Measurements from ENCODE around the gene CBFA2T3. TPM values are rescaled to one million over a fixed set of nuclear protein-coding genes. Genes with fewer than 3 reads are reported as not detected.

Gene CBFA2T3
- polyA plus RNA-seq, 3 donors, result 5.3 to 32.2 (median 6.2) TPM

GRCh38 chr16:88960516-88960915 lies 16.5 kb downstream of the CBFA2T3 start:
- no peak overlapping the region for H2AFZ ChIP-seq (ENCODE audit: insufficient read depth, low read depth, low read length, poor library complexity, severe bottlenecking)
- H3K36me3 Mint-ChIP-seq, result peaks cover 59 to 60% of the 10 kb centered on the region in 2 donors
- H3K9ac ChIP-seq (ENCODE audit: insufficient read depth, low read length, poor library complexity, severe bottlenecking), result no peak overlapping the region
- no peak overlapping the region for H3K4me3 ChIP-seq (replicated peaks in 1 of 3; ENCODE audit: low read depth in 2 of 3, low read length in 3 of 3)
- peaks cover 0 to 2% of the 10 kb centered on the region in 2 donors for H3K27me3 ChIP-seq (ENCODE audit: control insufficient read depth in 2 of 2, insufficient read depth in 2 of 2, low read length in 2 of 2)
- H3K27ac Mint-ChIP-seq, result no peak overlapping the region
- peaks cover 69% of the 10 kb centered on the region for H3K79me2 ChIP-seq (ENCODE audit: insufficient read depth, low read length)
- peaks cover 37 to 42% of the 10 kb centered on the region in 2 donors for H3K4me1 ChIP-seq (ENCODE audit: control insufficient read depth in 1 of 2, insufficient read depth in 2 of 2, low read length in 2 of 2)
- peaks cover 20 to 37% of the 10 kb centered on the region in 2 donors for H3K36me3 ChIP-seq (replicated peaks in 1 of 2; ENCODE audit: control insufficient read depth in 1 of 2, insufficient read depth in 2 of 2, low read length in 2 of 2)
- no peak overlapping the region for H3K4me2 ChIP-seq (replicated peaks; ENCODE audit: extremely low read depth, low read length, poor library complexity, severe bottlenecking)
- peaks cover 94% of the 10 kb centered on the region for H4K20me1 ChIP-seq (ENCODE audit: insufficient read depth, low read length)
- 100% methylated on average over 3 of the region's 3 CpGs for WGBS (ENCODE audit: insufficient coverage)
- H3K4me3 Mint-ChIP-seq, result no peak overlapping the region
- peaks cover 0 to 3% of the 10 kb centered on the region in 2 donors for H3K9me3 ChIP-seq (replicated peaks in 1 of 2; ENCODE audit: control insufficient read depth in 1 of 2, insufficient read depth in 1 of 2, low read length in 2 of 2)
- no peak for DNase-seq
- H3K4me1 Mint-ChIP-seq, result peaks cover 47% of the 10 kb centered on the region
- no peak overlapping the region for H3K27ac ChIP-seq (ENCODE audit: low read depth in 1 of 2, low read length in 2 of 2)
- TF ChIP-seq CTCF (IDR thresholded peaks at IDR 0.05), result no peak
- intact Hi-C loops (cut with micrococcal nuclease), result loop anchor here in 1 of 2 donors (5.0 kb wide), 1 partner anchor 152 kb away; no protein-coding TSS in a partner anchor
- H3K27me3 Mint-ChIP-seq (ENCODE audit: low read depth in 3 of 3), result peaks cover 7 to 24% (median 11%) of the 10 kb centered on the region in 3 donors
- H3K9me3 Mint-ChIP-seq, result peaks cover 0 to 7% (median 3%) of the 10 kb centered on the region in 7 donors

GRCh38 chr16:88959022-88959421 lies 18.0 kb downstream of the CBFA2T3 start:
- TF ChIP-seq CTCF (IDR thresholded peaks at IDR 0.05), result no peak
- H3K27ac ChIP-seq (ENCODE audit: low read depth in 1 of 2, low read length in 2 of 2), result peak overlapping the region in 1 of 2 donors; percentile 73
- WGBS (ENCODE audit: insufficient coverage), result 75% methylated on average over 18 of the region's 18 CpGs

More at GRCh38 chr16:88959022-88959421, 18.0 kb downstream of the CBFA2T3 start:
- Histone ChIP-seq H3K9ac (ENCODE audit: insufficient read depth, low read length, poor library complexity, severe bottlenecking) (no peak overlapping the region), H3K36me3 (replicated peaks in 1 of 2; ENCODE audit: control insufficient read depth in 1 of 2, insufficient read depth in 2 of 2, low read length in 2 of 2) (peaks cover 19 to 33% of the 10 kb centered on the region in 2 donors), H3K79me2 (ENCODE audit: insufficient read depth, low read length) (peaks cover 61% of the 10 kb centered on the region), H3K4me2 (replicated peaks; ENCODE audit: extremely low read depth, low read length, poor library complexity, severe bottlenecking) (peak overlapping the region; percentile 86), H4K20me1 (ENCODE audit: insufficient read depth, low read length) (peaks cover 83% of the 10 kb centered on the region), H2AFZ (ENCODE audit: insufficient read depth, low read depth, low read length, poor library complexity, severe bottlenecking) (no peak overlapping the region), H3K4me1 (ENCODE audit: control insufficient read depth in 1 of 2, insufficient read depth in 2 of 2, low read length in 2 of 2) (peaks cover 37 to 41% of the 10 kb centered on the region in 2 donors), H3K4me3 (replicated peaks in 1 of 3; ENCODE audit: low read depth in 2 of 3, low read length in 3 of 3) (peak overlapping the region in 1 of 3 experiments; percentile 74), H3K27me3 (ENCODE audit: control insufficient read depth in 2 of 2, insufficient read depth in 2 of 2, low read length in 2 of 2) (no peaks in the 10 kb centered on the region), H3K9me3 (replicated peaks in 1 of 2; ENCODE audit: control insufficient read depth in 1 of 2, insufficient read depth in 1 of 2, low read length in 2 of 2) (peaks cover 0 to 3% of the 10 kb centered on the region in 2 donors)
- Mint-ChIP-seq H3K4me1 (peaks cover 47% of the 10 kb centered on the region), H3K9me3 (peaks cover 0 to 7% (median 3%) of the 10 kb centered on the region in 7 donors), H3K27me3 (ENCODE audit: low read depth in 3 of 3) (peaks cover 6 to 21% (median 10%) of the 10 kb centered on the region in 3 donors), H3K36me3 (peaks cover 49 to 50% of the 10 kb centered on the region in 2 donors), H3K4me3 (peak overlapping the region; percentile 52 to 93), H3K27ac (peak overlapping the region in 5 of 7 donors; percentile 18 to 94 (median 82))
- no peak for DNase-seq
- intact Hi-C loops (cut with micrococcal nuclease), result loop anchor here in 1 of 2 donors (2.0 kb wide), 1 partner anchor 22 kb away; no protein-coding TSS in a partner anchor

Measured in CD14-positive monocyte (primary cell).